SK-MEL-5 (cell line): ENCODE results near the gene PRSS21. TPM values are rescaled to one million over a fixed set of nuclear protein-coding genes. Genes with fewer than 3 reads are reported as not detected.
A peak's percentile ranks its signal among the peaks of the same experiment; 100 is the strongest.

Experiments used
- DNase-seq: peaks from one replicate; pipeline ENCODE4 v3.0.0-alpha.2; 2016; ENCODE audit warnings: low read depth, low spot score
- in situ Hi-C: cut with HindIII; loops from 2 replicates; pipeline ENCODE4 v1.10.0; 2016; ENCODE audit warnings: low sequenced_read_pairs, high pct_unique_total_duplicates, low pct_unique_long_range_greater_than_20kb
- total RNA-seq: library from RNA; depleted of rRNA; stranded (reverse); fragments of >200 nt; shearing (Covaris generic); gene quantifications from 2 replicates; pipeline ENCODE4 v1.2.3, GENCODE V29; 2014

The PRSS21 gene
- total RNA-seq, 1 experiment from 2014 or later = not detected

- in situ Hi-C loops = no loop called here
- no peak for DNase-seq
Observed at GRCh38 chr16:2818272-2818876, 1.3 kb downstream of the PRSS21 start.

GRCh38 chr16:2819179-2819938 lies 2.3 kb downstream of the PRSS21 start:
- in situ Hi-C loops = no loop called here
- DNase-seq = no peak

- no peak for DNase-seq
- in situ Hi-C loops = no loop called here
Observed at GRCh38 chr16:2819939-2820835, 3.1 kb downstream of the PRSS21 start.

- no peak for DNase-seq
- in situ Hi-C loops = no loop called here
Observed at GRCh38 chr16:2820836-2821486, 3.9 kb downstream of the PRSS21 start.

GRCh38 chr16:2821487-2822157 lies 4.6 kb downstream of the PRSS21 start:
- in situ Hi-C loops = no loop called here
- DNase-seq = no peak

GRCh38 chr16:2822158-2822495 lies 5.1 kb downstream of the PRSS21 start:
- no peak for DNase-seq
- in situ Hi-C loops = no loop called here

- in situ Hi-C loops = no loop called here
Observed at GRCh38 chr16:2822496-2822895, 5.5 kb downstream of the PRSS21 start.

GRCh38 chr16:2824626-2825025 lies 7.6 kb downstream of the PRSS21 start:
- DNase-seq = no peak
- in situ Hi-C loops = no loop called here

More at GRCh38 chr16:2822496-2822895, 5.5 kb downstream of the PRSS21 start:
- no peak for DNase-seq

GRCh38 chr16:2825049-2825742 lies 8.2 kb downstream of the PRSS21 start:
- in situ Hi-C loops = no loop called here
- DNase-seq = no peak

- in situ Hi-C loops = no loop called here
Observed at GRCh38 chr16:2825906-2826305, 8.9 kb downstream of the PRSS21 start.

GRCh38 chr16:2826591-2827373 lies 9.7 kb downstream of the PRSS21 start:
- DNase-seq = peak; percentile 22
- in situ Hi-C loops = no loop called here

More at GRCh38 chr16:2825906-2826305, 8.9 kb downstream of the PRSS21 start:
- no peak for DNase-seq

- in situ Hi-C loops = no loop called here
- no peak for DNase-seq
Observed at GRCh38 chr16:2827374-2827791, 10.3 kb downstream of the PRSS21 start.

- in situ Hi-C loops = no loop called here
- DNase-seq = no peak
Observed at GRCh38 chr16:2827831-2828520, 10.9 kb downstream of the PRSS21 start.

- in situ Hi-C loops = no loop called here
- no peak for DNase-seq
Observed at GRCh38 chr16:2828521-2828840, 11.4 kb downstream of the PRSS21 start.

GRCh38 chr16:2828876-2829430 lies 11.9 kb downstream of the PRSS21 start:
- in situ Hi-C loops = no loop called here

More at GRCh38 chr16:2828876-2829430, 11.9 kb downstream of the PRSS21 start:
- DNase-seq = no peak
